Stomach (tissue), 4 donors: Measurements from ENCODE around the gene FOSL2.

ENCODE experiments used
- CTCF ChIP-seq, 7 experiments: fragments of 450-650 bp in 4 of 7; fragments of 200-600 bp in 3 of 7; sonication (generic) in 3 of 7; IDR thresholded peaks; one replicate each; pipeline ENCODE4 v1.5.1; 2016 to 2019; ENCODE audit warnings: antibody characterized with exemption in 7 of 7, control low read depth in 2 of 7, mild to moderate bottlenecking in 1 of 7
- POLR2AphosphoS5 ChIP-seq, 3 donors: sonication (generic); formaldehyde crosslinking; IDR thresholded peaks; one replicate each; pipeline ENCODE4 v1.6.1; 2016; ENCODE audit warnings: antibody characterized with exemption in 3 of 3

- TF ChIP-seq CTCF (IDR thresholded peaks at IDR 0.05) = no peak
- TF ChIP-seq POLR2AphosphoS5 (IDR thresholded peaks at IDR 0.05) = no peak
Measured at GRCh38 chr2:28363686-28364280, 28.9 kb upstream of the FOSL2 start.
